Stimulated activated CD8-positive, alpha-beta memory T cell treated with anti-CD3 and anti-CD28 coated beads, Interleukin-4, amount 100 ng/mL, for 48 hours (primary cell): ENCODE results near the gene ZNF446.
"Not testable (repeated sequence)": the region's sequence is repeated elsewhere in the genome, so short reads cannot be mapped to it uniquely, and the experiment has no call there.

ENCODE experiments used
- DNase-seq: peaks from one replicate; pipeline ENCODE4 v3.0.0-alpha.2; 2020

Gene ZNF446

GRCh38 chr19:58470837-58471543, 5.2 kb upstream of the ZNF446 start:
- not testable (repeated sequence) for DNase-seq

GRCh38 chr19:58471736-58472135, 4.4 kb upstream of the ZNF446 start:
- DNase-seq, result no peak

GRCh38 chr19:58473775-58474174, 2.4 kb upstream of the ZNF446 start:
- no peak for DNase-seq

GRCh38 chr19:58474291-58474996, 1.7 kb upstream of the ZNF446 start:
- DNase-seq, result no peak

GRCh38 chr19:58474997-58475713, 997 bp upstream of the ZNF446 start:
- DNase-seq, result no peak

- DNase-seq, result no peak
Observed at GRCh38 chr19:58476498-58477015, 405 bp downstream of the ZNF446 start.

GRCh38 chr19:58477130-58477529, 978 bp downstream of the ZNF446 start:
- DNase-seq, result no peak

GRCh38 chr19:58477871-58478270, 1.7 kb downstream of the ZNF446 start:
- no peak for DNase-seq

- DNase-seq, result no peak
Observed at GRCh38 chr19:58479303-58479702, 3.2 kb downstream of the ZNF446 start.

GRCh38 chr19:58479736-58480480, 3.8 kb downstream of the ZNF446 start:
- no peak for DNase-seq

- DNase-seq, result no peak
Observed at GRCh38 chr19:58480481-58480830, 4.3 kb downstream of the ZNF446 start.

- no peak for DNase-seq
Observed at GRCh38 chr19:58480831-58481230, 4.7 kb downstream of the ZNF446 start.

- no peak for DNase-seq
Observed at GRCh38 chr19:58482372-58482771, 6.2 kb downstream of the ZNF446 start.

GRCh38 chr19:58483776-58484175, 7.6 kb downstream of the ZNF446 start:
- DNase-seq, result no peak

GRCh38 chr19:58484349-58484748, 8.2 kb downstream of the ZNF446 start:
- DNase-seq, result not testable (repeated sequence)

- no peak for DNase-seq
Observed at GRCh38 chr19:58491393-58491792, 15.2 kb downstream of the ZNF446 start.

GRCh38 chr19:58492265-58492664, 16.1 kb downstream of the ZNF446 start:
- DNase-seq, result no peak

- DNase-seq, result no peak
Observed at GRCh38 chr19:58497634-58498170, 21.6 kb downstream of the ZNF446 start.

GRCh38 chr19:58498316-58499020, 22.3 kb downstream of the ZNF446 start:
- DNase-seq, result no peak

- DNase-seq, result peak; percentile 100
Observed at GRCh38 chr19:58499021-58499927, 23.1 kb downstream of the ZNF446 start.

GRCh38 chr19:58500242-58500641, 24.1 kb downstream of the ZNF446 start:
- DNase-seq, result no peak
